ENCODE data around the gene RGL1.
"Not testable (repeated sequence)": the region's sequence is repeated elsewhere in the genome, so short reads cannot be mapped to it uniquely, and the experiment has no call there.

RGL1 gene

GRCh38 chr1:183804916-183805841 lies at the start of gene RGL1:
Gene RGL1, plus strand, starts transcription at chr1:183805120. Its CDS starts 178 bp downstream, at chr1:183805298.
- DNase-seq: no peak

- no peak for DNase-seq
Measured at GRCh38 chr1:183756326-183756725, 48.6 kb upstream of the RGL1 start.

- no peak for DNase-seq
Measured at GRCh38 chr1:183757061-183757460, 47.9 kb upstream of the RGL1 start.

- no peak for DNase-seq
Measured at GRCh38 chr1:183758913-183759312, 46.0 kb upstream of the RGL1 start.

GRCh38 chr1:183760661-183761060 lies 44.3 kb upstream of the RGL1 start:
- DNase-seq: no peak

GRCh38 chr1:183761871-183762270 lies 43.0 kb upstream of the RGL1 start:
- no peak for DNase-seq

- DNase-seq: not testable (repeated sequence)
Measured at GRCh38 chr1:183762856-183763255, 42.1 kb upstream of the RGL1 start.

GRCh38 chr1:183764981-183765380 lies 39.9 kb upstream of the RGL1 start:
- no peak for DNase-seq

GRCh38 chr1:183769956-183770815 lies 34.7 kb upstream of the RGL1 start:
- DNase-seq: no peak

GRCh38 chr1:183770816-183771128 lies 34.1 kb upstream of the RGL1 start:
- DNase-seq: no peak

- DNase-seq: no peak
Measured at GRCh38 chr1:183773482-183774274, 31.2 kb upstream of the RGL1 start.

GRCh38 chr1:183774938-183775337 lies 30.0 kb upstream of the RGL1 start:
- no peak for DNase-seq

- no peak for DNase-seq
Measured at GRCh38 chr1:183776731-183777130, 28.2 kb upstream of the RGL1 start.

GRCh38 chr1:183777328-183777727 lies 27.6 kb upstream of the RGL1 start:
- DNase-seq: no peak

GRCh38 chr1:183778045-183778444 lies 26.9 kb upstream of the RGL1 start:
- DNase-seq: no peak

- no peak for DNase-seq
Measured at GRCh38 chr1:183778568-183779433, 26.1 kb upstream of the RGL1 start.

GRCh38 chr1:183780159-183780558 lies 24.8 kb upstream of the RGL1 start:
- no peak for DNase-seq

- DNase-seq: no peak
Measured at GRCh38 chr1:183780757-183781156, 24.2 kb upstream of the RGL1 start.

GRCh38 chr1:183783342-183783741 lies 21.6 kb upstream of the RGL1 start:
- DNase-seq: no peak

- no peak for DNase-seq
Measured at GRCh38 chr1:183783767-183784637, 20.9 kb upstream of the RGL1 start.

- not testable (repeated sequence) for DNase-seq
Measured at GRCh38 chr1:183785921-183786320, 19.0 kb upstream of the RGL1 start.
